HepG2 (cell line): Measurements from ENCODE around the gene LRRC27. TPM values are rescaled to one million over a fixed set of nuclear protein-coding genes. Genes with fewer than 3 reads are reported as not detected.

ENCODE experiments used
- AHR ChIP-seq: IDR thresholded peaks from 2 replicates; pipeline ENCODE4 v1.6.1; 2018; ENCODE audit warnings: missing genetic modification reagents, missing compliant biosample characterization
- BRCA1 ChIP-seq: sonication (generic); formaldehyde crosslinking; IDR thresholded peaks from 2 replicates; pipeline ENCODE4 v1.4.0; 2020; ENCODE audit warnings: missing genetic modification reagents
- CCAR2 ChIP-seq: fragments of 200-400 bp; formaldehyde crosslinking; optimal IDR thresholded peaks from 2 replicates; pipeline ENCODE3; 2018; ENCODE audit warnings: low read depth, mild to moderate bottlenecking, low read length, moderate library complexity
- DMAP1 ChIP-seq: IDR thresholded peaks from 2 replicates; pipeline ENCODE4 v1.6.1; 2016
- HMGA1 ChIP-seq: sonication (generic); formaldehyde crosslinking; conservative IDR thresholded peaks from 2 replicates; pipeline ENCODE4 v1.4.0; 2020; ENCODE audit warnings: missing genetic modification reagents
- KDM5A ChIP-seq: fragments of 200-600 bp; sonication (generic); IDR thresholded peaks from 2 replicates; pipeline ENCODE4 v1.7.0; 2018; ENCODE audit warnings: antibody characterized with exemption, mild to moderate bottlenecking, low read length, borderline replicate concordance
- NFKBIZ ChIP-seq: IDR thresholded peaks from 2 replicates; pipeline ENCODE4 v1.6.1; 2018; ENCODE audit warnings: missing genetic modification reagents, missing compliant biosample characterization
- PAF1 ChIP-seq: IDR thresholded peaks from 2 replicates; pipeline ENCODE4 v1.6.1; 2016; ENCODE audit warnings: missing genetic modification reagents, missing compliant biosample characterization
- RBFOX2 ChIP-seq: fragments of 200-400 bp; formaldehyde crosslinking; IDR thresholded peaks from 2 replicates; pipeline ENCODE4 v1.6.1; 2017; ENCODE audit warnings: low read depth, mild to moderate bottlenecking, low read length
- SALL1 ChIP-seq: sonication (generic); formaldehyde crosslinking; IDR thresholded peaks from 2 replicates; pipeline ENCODE4 v1.8.0; 2022; ENCODE audit warnings: mild to moderate bottlenecking, missing genetic modification reagents
- SATB2 ChIP-seq: sonication (generic); formaldehyde crosslinking; IDR thresholded peaks from 2 replicates; pipeline ENCODE4 v1.5.0; 2020; ENCODE audit warnings: missing genetic modification reagents
- U2AF1 ChIP-seq: fragments of 200-400 bp; formaldehyde crosslinking; optimal IDR thresholded peaks from 2 replicates; pipeline ENCODE3; 2017; ENCODE audit warnings: mild to moderate bottlenecking, low read depth, low read length
- ZNF12 ChIP-seq: sonication (generic); formaldehyde crosslinking; IDR thresholded peaks from 2 replicates; pipeline ENCODE4 v1.5.0; 2020; ENCODE audit warnings: missing genetic modification reagents
- ZNF207 ChIP-seq: fragments of 450-650 bp; IDR thresholded peaks from 2 replicates; pipeline ENCODE4 v1.6.1; 2016; ENCODE audit warnings: antibody characterized with exemption, borderline replicate concordance
- ZNF44 ChIP-seq: sonication (generic); formaldehyde crosslinking; IDR thresholded peaks from 2 replicates; pipeline ENCODE4 v1.5.1; 2020; ENCODE audit warnings: mild to moderate bottlenecking, missing genetic modification reagents
- ZNF556 ChIP-seq: sonication (generic); formaldehyde crosslinking; IDR thresholded peaks from 2 replicates; pipeline ENCODE4 v1.4.0; 2020; ENCODE audit warnings: mild to moderate bottlenecking, missing genetic modification reagents, borderline replicate concordance
- ZNF598 ChIP-seq: sonication (generic); formaldehyde crosslinking; IDR thresholded peaks from 2 replicates; pipeline ENCODE4 v1.5.1; 2020; ENCODE audit warnings: mild to moderate bottlenecking, missing genetic modification reagents, borderline replicate concordance
- polyA plus RNA-seq, 8 experiments: library from polyadenylated mRNA; depleted of rRNA in 3 of 8; stranded (reverse) in 7 of 8; unstranded in 1 of 8; fragments of >200 nt; fragmentation: Illumina TruSeq in 4 of 8; extraction: Trizol in 4 of 8; gene quantifications; 2 replicates each; pipeline versions ENCODE4 v1.2.1 to v1.2.3, GENCODE V29; 2011 to 2016; ENCODE audit warnings: low read depth in 4 of 8, missing spikeins in 1 of 8, mixed read lengths in 1 of 8; ENCODE audit not compliant: insufficient read depth in 1 of 8
- total RNA-seq, 5 experiments: library from RNA; depleted of rRNA; stranded (reverse); fragments of >200 nt; fragmentation: Illumina TruSeq; extraction: Trizol; gene quantifications; 2 replicates each; pipeline ENCODE4 v1.2.3, GENCODE V29; 2016; ENCODE audit warnings: low read depth in 1 of 5
- TF ChIP-seq, protein P1 (sequence below): sonication (generic); formaldehyde crosslinking; IDR thresholded peaks from 2 replicates; pipeline ENCODE4 v1.4.0; 2020; ENCODE audit warnings: missing genetic modification reagents
- TF ChIP-seq, protein P2 (sequence below): sonication (generic); formaldehyde crosslinking; conservative IDR thresholded peaks from 2 replicates; pipeline ENCODE4 v1.4.0; 2020; ENCODE audit warnings: missing genetic modification reagents
- TF ChIP-seq, protein P3 (sequence below): sonication (generic); formaldehyde crosslinking; IDR thresholded peaks from 2 replicates; pipeline ENCODE4 v1.4.0; 2020; ENCODE audit warnings: missing genetic modification reagents
- TF ChIP-seq, protein P4 (sequence below): sonication (generic); formaldehyde crosslinking; IDR thresholded peaks from 2 replicates; pipeline ENCODE4 v1.4.0; 2020; ENCODE audit warnings: low read depth, mild to moderate bottlenecking, missing genetic modification reagents
- TF ChIP-seq, protein P5 (sequence below): sonication (generic); formaldehyde crosslinking; IDR thresholded peaks from 2 replicates; pipeline ENCODE4 v1.4.0; 2020; ENCODE audit warnings: mild to moderate bottlenecking, missing genetic modification reagents
- TF ChIP-seq, protein P6 (sequence below): sonication (generic); formaldehyde crosslinking; IDR thresholded peaks from 2 replicates; pipeline ENCODE4 v1.5.0; 2020; ENCODE audit warnings: missing genetic modification reagents, mild to moderate bottlenecking, borderline replicate concordance

LRRC27 gene
- total and polyA plus RNA-seq, 2 of the 13 experiments (the other 11 are each of a cell fraction or from before 2014, with no cell fraction given): 4.2 to 4.6 TPM

DNA sequence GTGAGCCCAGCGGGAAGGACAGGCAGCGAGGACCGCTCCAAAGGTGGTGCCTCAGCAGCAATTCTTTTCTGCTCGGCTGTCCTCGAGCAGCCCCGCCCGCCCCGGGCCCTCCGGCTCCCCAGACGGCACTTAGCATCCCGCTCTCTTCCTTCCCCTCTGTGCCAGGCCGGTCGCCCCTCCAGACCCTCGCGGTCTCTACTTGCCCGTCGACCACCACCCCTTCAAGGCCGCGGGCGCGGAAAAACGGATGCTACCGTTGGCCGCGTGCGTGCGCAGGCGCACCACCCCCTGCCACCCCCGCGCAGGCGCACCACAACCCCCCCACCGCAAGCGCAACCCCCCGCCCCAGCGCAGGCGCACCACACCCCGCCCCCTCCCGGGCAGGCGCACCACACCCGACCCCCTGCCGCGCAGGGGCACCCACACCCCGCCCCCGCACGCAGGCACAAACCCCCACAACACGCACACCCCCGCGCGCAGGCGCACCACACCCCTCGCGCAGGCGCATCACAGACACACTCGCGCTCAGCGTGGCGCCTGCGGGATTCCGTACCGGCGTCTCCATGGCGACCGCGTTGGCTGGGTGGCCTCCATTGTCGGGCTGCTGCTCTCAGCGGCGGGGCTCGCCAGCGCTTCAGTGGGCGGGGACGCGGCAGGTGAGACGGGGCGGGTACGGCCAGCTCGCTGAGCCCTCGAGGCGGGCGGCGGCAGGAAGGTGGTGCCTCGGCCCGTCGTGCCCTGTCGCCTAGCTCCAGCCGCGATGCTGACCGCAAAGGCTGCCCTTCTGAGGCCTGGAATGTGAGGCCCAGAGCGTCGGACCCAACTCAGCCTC, at the start of gene LRRC27 (continued):
- TF ChIP-seq U2AF1 (no peak), HMGA1 (CRISPR knock-in tag) (no peak), AHR (CRISPR knock-in tag) (no peak; the same call in 1 of the 2 replicates), KDM5A (0 out of 2 replicates have a peak, but pooled peaks have one; percentile 24), ZNF556 (CRISPR knock-in tag) (peak; percentile 60; the same call in 1 of the 2 replicates), NFKBIZ (CRISPR knock-in tag) (no peak), RBFOX2 (peak; percentile 81), SALL1 (CRISPR knock-in tag) (peak; percentile 80), BRCA1 (CRISPR knock-in tag) (no peak; the same call in 1 of the 2 replicates), ZNF207 (no peak), ZNF44 (CRISPR knock-in tag) (0 out of 2 replicates have a peak, but pooled peaks have one; percentile 58), ZNF12 (CRISPR knock-in tag) (no peak; the same call in 1 of the 2 replicates), CCAR2 (no peak), SATB2 (CRISPR knock-in tag) (0 out of 2 replicates have a peak, but pooled peaks have one; percentile 24), PAF1 (CRISPR knock-in tag) (no peak), DMAP1 (CRISPR knock-in tag) (peak; percentile 75), ZNF598 (CRISPR knock-in tag) (no peak)
- TF ChIP-seq, protein P1, sequence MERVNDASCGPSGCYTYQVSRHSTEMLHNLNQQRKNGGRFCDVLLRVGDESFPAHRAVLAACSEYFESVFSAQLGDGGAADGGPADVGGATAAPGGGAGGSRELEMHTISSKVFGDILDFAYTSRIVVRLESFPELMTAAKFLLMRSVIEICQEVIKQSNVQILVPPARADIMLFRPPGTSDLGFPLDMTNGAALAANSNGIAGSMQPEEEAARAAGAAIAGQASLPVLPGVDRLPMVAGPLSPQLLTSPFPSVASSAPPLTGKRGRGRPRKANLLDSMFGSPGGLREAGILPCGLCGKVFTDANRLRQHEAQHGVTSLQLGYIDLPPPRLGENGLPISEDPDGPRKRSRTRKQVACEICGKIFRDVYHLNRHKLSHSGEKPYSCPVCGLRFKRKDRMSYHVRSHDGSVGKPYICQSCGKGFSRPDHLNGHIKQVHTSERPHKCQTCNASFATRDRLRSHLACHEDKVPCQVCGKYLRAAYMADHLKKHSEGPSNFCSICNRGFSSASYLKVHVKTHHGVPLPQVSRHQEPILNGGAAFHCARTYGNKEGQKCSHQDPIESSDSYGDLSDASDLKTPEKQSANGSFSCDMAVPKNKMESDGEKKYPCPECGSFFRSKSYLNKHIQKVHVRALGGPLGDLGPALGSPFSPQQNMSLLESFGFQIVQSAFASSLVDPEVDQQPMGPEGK (CRISPR knock-in tag): peak; percentile 91
- TF ChIP-seq, protein P2, sequence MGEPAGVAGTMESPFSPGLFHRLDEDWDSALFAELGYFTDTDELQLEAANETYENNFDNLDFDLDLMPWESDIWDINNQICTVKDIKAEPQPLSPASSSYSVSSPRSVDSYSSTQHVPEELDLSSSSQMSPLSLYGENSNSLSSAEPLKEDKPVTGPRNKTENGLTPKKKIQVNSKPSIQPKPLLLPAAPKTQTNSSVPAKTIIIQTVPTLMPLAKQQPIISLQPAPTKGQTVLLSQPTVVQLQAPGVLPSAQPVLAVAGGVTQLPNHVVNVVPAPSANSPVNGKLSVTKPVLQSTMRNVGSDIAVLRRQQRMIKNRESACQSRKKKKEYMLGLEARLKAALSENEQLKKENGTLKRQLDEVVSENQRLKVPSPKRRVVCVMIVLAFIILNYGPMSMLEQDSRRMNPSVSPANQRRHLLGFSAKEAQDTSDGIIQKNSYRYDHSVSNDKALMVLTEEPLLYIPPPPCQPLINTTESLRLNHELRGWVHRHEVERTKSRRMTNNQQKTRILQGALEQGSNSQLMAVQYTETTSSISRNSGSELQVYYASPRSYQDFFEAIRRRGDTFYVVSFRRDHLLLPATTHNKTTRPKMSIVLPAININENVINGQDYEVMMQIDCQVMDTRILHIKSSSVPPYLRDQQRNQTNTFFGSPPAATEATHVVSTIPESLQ (CRISPR knock-in tag): no peak
- TF ChIP-seq, protein P3, sequence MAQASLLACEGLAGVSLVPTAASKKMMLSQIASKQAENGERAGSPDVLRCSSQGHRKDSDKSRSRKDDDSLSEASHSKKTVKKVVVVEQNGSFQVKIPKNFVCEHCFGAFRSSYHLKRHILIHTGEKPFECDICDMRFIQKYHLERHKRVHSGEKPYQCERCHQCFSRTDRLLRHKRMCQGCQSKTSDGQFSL: no peak
- TF ChIP-seq, protein P4, sequence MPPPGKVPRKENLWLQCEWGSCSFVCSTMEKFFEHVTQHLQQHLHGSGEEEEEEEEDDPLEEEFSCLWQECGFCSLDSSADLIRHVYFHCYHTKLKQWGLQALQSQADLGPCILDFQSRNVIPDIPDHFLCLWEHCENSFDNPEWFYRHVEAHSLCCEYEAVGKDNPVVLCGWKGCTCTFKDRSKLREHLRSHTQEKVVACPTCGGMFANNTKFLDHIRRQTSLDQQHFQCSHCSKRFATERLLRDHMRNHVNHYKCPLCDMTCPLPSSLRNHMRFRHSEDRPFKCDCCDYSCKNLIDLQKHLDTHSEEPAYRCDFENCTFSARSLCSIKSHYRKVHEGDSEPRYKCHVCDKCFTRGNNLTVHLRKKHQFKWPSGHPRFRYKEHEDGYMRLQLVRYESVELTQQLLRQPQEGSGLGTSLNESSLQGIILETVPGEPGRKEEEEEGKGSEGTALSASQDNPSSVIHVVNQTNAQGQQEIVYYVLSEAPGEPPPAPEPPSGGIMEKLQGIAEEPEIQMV (CRISPR knock-in tag): no peak
- TF ChIP-seq, protein P5, sequence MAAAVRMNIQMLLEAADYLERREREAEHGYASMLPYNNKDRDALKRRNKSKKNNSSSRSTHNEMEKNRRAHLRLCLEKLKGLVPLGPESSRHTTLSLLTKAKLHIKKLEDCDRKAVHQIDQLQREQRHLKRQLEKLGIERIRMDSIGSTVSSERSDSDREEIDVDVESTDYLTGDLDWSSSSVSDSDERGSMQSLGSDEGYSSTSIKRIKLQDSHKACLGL (CRISPR knock-in tag): peak; percentile 82
- TF ChIP-seq, protein P6, sequence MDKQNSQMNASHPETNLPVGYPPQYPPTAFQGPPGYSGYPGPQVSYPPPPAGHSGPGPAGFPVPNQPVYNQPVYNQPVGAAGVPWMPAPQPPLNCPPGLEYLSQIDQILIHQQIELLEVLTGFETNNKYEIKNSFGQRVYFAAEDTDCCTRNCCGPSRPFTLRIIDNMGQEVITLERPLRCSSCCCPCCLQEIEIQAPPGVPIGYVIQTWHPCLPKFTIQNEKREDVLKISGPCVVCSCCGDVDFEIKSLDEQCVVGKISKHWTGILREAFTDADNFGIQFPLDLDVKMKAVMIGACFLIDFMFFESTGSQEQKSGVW (CRISPR knock-in tag): no peak
